T1000 (cell line): Measurements from ENCODE around the gene FAM219A.
"Not testable (repeated sequence)": the region's sequence is repeated elsewhere in the genome, so short reads cannot be mapped to it uniquely, and the experiment has no call there.

ENCODE experiments used
- DNase-seq: peaks from one replicate; lab custom pipeline; 2025; ENCODE audit warnings: mixed read lengths; lab: John Stamatoyannopoulos, UW

The FAM219A gene

GRCh38 chr9:34484678-34485077 is 26.3 kb upstream of the FAM219A start:
- DNase-seq = no peak

- DNase-seq = not testable (repeated sequence)
These were observed 24.4 kb upstream of the FAM219A start for GRCh38 chr9:34482746-34483145.

- not testable (repeated sequence) for DNase-seq
These were observed 23.2 kb upstream of the FAM219A start for GRCh38 chr9:34481620-34482019.

GRCh38 chr9:34479431-34479866 is 21.1 kb upstream of the FAM219A start:
- DNase-seq = no peak

- DNase-seq = no peak
These were observed 19.2 kb upstream of the FAM219A start for GRCh38 chr9:34477541-34477940.

- DNase-seq = no peak
These were observed 16.7 kb upstream of the FAM219A start for GRCh38 chr9:34475097-34475496.

- no peak for DNase-seq
These were observed 7.1 kb upstream of the FAM219A start for GRCh38 chr9:34465468-34465867.

- no peak for DNase-seq
These were observed 6.2 kb upstream of the FAM219A start for GRCh38 chr9:34464571-34464970.

- DNase-seq = no peak
These were observed 5.5 kb upstream of the FAM219A start for GRCh38 chr9:34463901-34464232.

GRCh38 chr9:34463098-34463900 is 4.9 kb upstream of the FAM219A start:
- DNase-seq = peak; percentile 45

- no peak for DNase-seq
These were observed 1.6 kb upstream of the FAM219A start for GRCh38 chr9:34459941-34460340.

GRCh38 chr9:34459356-34459755 is 986 bp upstream of the FAM219A start:
- no peak for DNase-seq

GRCh38 chr9:34458959-34459340 is 580 bp upstream of the FAM219A start:
- no peak for DNase-seq

- peak; percentile 4 for DNase-seq
These were observed 931 bp downstream of the FAM219A start for GRCh38 chr9:34457266-34458012.

- DNase-seq = no peak
These were observed 1.6 kb downstream of the FAM219A start for GRCh38 chr9:34456746-34457145.

GRCh38 chr9:34456151-34456550 is 2.2 kb downstream of the FAM219A start:
- no peak for DNase-seq

GRCh38 chr9:34454571-34455065 is 3.8 kb downstream of the FAM219A start:
- peak; percentile 3 for DNase-seq

- no peak for DNase-seq
These were observed 5.8 kb downstream of the FAM219A start for GRCh38 chr9:34452568-34452967.

GRCh38 chr9:34451545-34451944 is 6.8 kb downstream of the FAM219A start:
- DNase-seq = no peak

GRCh38 chr9:34451135-34451534 is 7.2 kb downstream of the FAM219A start:
- DNase-seq = no peak

GRCh38 chr9:34450644-34451043 is 7.7 kb downstream of the FAM219A start:
- no peak for DNase-seq

- no peak for DNase-seq
These were observed 11.4 kb downstream of the FAM219A start for GRCh38 chr9:34446951-34447350.

GRCh38 chr9:34446468-34446891 is 11.9 kb downstream of the FAM219A start:
- no peak for DNase-seq
